Measurements from ENCODE around the gene LIN37. TPM values are rescaled to one million over a fixed set of nuclear protein-coding genes. Genes with fewer than 3 reads are reported as not detected.

Gene LIN37
- total and polyA plus RNA-seq, 3 donors from 2014 or later = 24.8 to 30.2 (median 30.2) TPM

GRCh38 chr19:35789978-35790944, 41.9 kb downstream of the LIN37 start:
- H3K36me3 ChIP-seq (ENCODE audit: low read depth, missing control alignments) = no peaks in the 10 kb centered on the region
- 83 to 87% methylated on average over 4 to 12 of the region's 19 CpGs for WGBS, 2 donors
- no peak overlapping the region for H3K4me3 ChIP-seq
- H3K27me3 ChIP-seq = no peaks in the 10 kb centered on the region
- TF ChIP-seq POLR2A (IDR thresholded peaks at IDR 0.05) (no peak), CTCF (IDR thresholded peaks at IDR 0.05) (no peak)
- no peaks in the 10 kb centered on the region for H3K4me1 ChIP-seq
- intact Hi-C loops (cut with DNase I; ENCODE audit: low total_unique reads) = no loop called here
- H3K27ac ChIP-seq = no peak overlapping the region
- DNase-seq = no peak
- no peaks in the 10 kb centered on the region for H3K9me3 ChIP-seq

- Histone ChIP-seq H3K9me3 (no peaks in the 10 kb centered on the region), H3K36me3 (ENCODE audit: low read depth, missing control alignments) (no peaks in the 10 kb centered on the region), H3K4me1 (no peaks in the 10 kb centered on the region), H3K27me3 (no peaks in the 10 kb centered on the region), H3K27ac (no peak overlapping the region), H3K4me3 (no peak overlapping the region)
- intact Hi-C loops (cut with DNase I; ENCODE audit: low total_unique reads) = no loop called here
- no peak for TF ChIP-seq POLR2A (IDR thresholded peaks at IDR 0.05)
- TF ChIP-seq CTCF (IDR thresholded peaks at IDR 0.05) = no peak
- DNase-seq = no peak
- WGBS, 2 donors = 40 to 63% methylated on average over 1 to 20 of the region's 20 CpGs
These were observed 42.8 kb downstream of the LIN37 start for GRCh38 chr19:35790981-35791813.

GRCh38 chr19:35791814-35792279, 43.5 kb downstream of the LIN37 start:
- H3K36me3 ChIP-seq (ENCODE audit: low read depth, missing control alignments) = no peaks in the 10 kb centered on the region
- intact Hi-C loops (cut with DNase I; ENCODE audit: low total_unique reads) = no loop called here
- no peak overlapping the region for H3K27ac ChIP-seq
- H3K4me1 ChIP-seq = no peaks in the 10 kb centered on the region
- H3K9me3 ChIP-seq = no peaks in the 10 kb centered on the region
- WGBS, 2 donors = 82 to 87% methylated on average over 2 to 7 of the region's 9 CpGs
- TF ChIP-seq POLR2A (IDR thresholded peaks at IDR 0.05) (no peak), CTCF (IDR thresholded peaks at IDR 0.05) (no peak)
- no peaks in the 10 kb centered on the region for H3K27me3 ChIP-seq
- H3K4me3 ChIP-seq = no peak overlapping the region
- DNase-seq = no peak

- TF ChIP-seq POLR2A (IDR thresholded peaks at IDR 0.05) (no peak), CTCF (IDR thresholded peaks at IDR 0.05) (no peak)
- no peaks in the 10 kb centered on the region for H3K27me3 ChIP-seq
- 87 to 90% methylated on average over 10 to 15 of the region's 15 CpGs for WGBS, 2 donors
- H3K9me3 ChIP-seq = no peaks in the 10 kb centered on the region
- DNase-seq = no peak
- no peaks in the 10 kb centered on the region for H3K36me3 ChIP-seq (ENCODE audit: low read depth, missing control alignments)
- intact Hi-C loops (cut with DNase I; ENCODE audit: low total_unique reads) = no loop called here
- H3K4me1 ChIP-seq = no peaks in the 10 kb centered on the region
- no peak overlapping the region for H3K4me3 ChIP-seq
- no peak overlapping the region for H3K27ac ChIP-seq
These were observed 43.9 kb downstream of the LIN37 start for GRCh38 chr19:35792312-35792711.

Measured in testis (tissue), 3 donors.